KOPT-K1 (cell line): ENCODE measurements around the gene FUOM.
"Not testable (repeated sequence)": the region's sequence is repeated elsewhere in the genome, so short reads cannot be mapped to it uniquely, and the experiment has no call there.

ENCODE experiments used
- H3K27ac ChIP-seq: fragments of 200-600 bp; sonication (generic); 2 replicates; pipeline ENCODE4 v1.5.1; 2016; ENCODE audit warnings: antibody characterized with exemption, mild to moderate bottlenecking, low read depth, low read length; ENCODE audit not compliant: poor library complexity, severe bottlenecking
- H3K36me3 ChIP-seq: fragments of 200-600 bp; sonication (generic); 2 replicates; pipeline ENCODE4 v1.5.1; 2017; ENCODE audit warnings: antibody characterized with exemption, mild to moderate bottlenecking, low read length, moderate library complexity; ENCODE audit not compliant: insufficient read depth
- H3K9me3 ChIP-seq: fragments of 200-600 bp; sonication (generic); 2 replicates; pipeline ENCODE4 v1.5.1; 2017; ENCODE audit warnings: antibody characterized with exemption, low read length, mild to moderate bottlenecking; ENCODE audit not compliant: insufficient read depth, poor library complexity, severe bottlenecking

FUOM gene

DNA sequence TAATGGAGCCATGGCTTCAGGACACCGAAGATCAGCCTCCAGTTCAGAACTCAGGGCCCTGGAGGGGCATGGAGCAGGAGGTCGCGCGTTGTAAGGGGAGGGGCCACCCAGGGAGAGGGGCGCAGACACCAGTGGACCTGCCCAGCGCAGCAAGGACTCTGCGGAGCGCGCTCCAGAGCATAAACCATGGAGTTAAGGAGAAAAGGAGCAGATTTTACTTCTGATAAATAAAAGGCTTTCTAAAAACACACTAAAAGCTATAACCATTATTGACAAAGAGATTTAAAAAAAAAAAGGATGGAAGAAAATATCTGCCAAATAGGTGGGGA lies 31.6 kb downstream of the FUOM start:
- no peak overlapping the region for H3K27ac ChIP-seq
- H3K36me3 ChIP-seq, result no peaks in the 10 kb centered on the region
- H3K9me3 ChIP-seq, result no peaks in the 10 kb centered on the region

DNA sequence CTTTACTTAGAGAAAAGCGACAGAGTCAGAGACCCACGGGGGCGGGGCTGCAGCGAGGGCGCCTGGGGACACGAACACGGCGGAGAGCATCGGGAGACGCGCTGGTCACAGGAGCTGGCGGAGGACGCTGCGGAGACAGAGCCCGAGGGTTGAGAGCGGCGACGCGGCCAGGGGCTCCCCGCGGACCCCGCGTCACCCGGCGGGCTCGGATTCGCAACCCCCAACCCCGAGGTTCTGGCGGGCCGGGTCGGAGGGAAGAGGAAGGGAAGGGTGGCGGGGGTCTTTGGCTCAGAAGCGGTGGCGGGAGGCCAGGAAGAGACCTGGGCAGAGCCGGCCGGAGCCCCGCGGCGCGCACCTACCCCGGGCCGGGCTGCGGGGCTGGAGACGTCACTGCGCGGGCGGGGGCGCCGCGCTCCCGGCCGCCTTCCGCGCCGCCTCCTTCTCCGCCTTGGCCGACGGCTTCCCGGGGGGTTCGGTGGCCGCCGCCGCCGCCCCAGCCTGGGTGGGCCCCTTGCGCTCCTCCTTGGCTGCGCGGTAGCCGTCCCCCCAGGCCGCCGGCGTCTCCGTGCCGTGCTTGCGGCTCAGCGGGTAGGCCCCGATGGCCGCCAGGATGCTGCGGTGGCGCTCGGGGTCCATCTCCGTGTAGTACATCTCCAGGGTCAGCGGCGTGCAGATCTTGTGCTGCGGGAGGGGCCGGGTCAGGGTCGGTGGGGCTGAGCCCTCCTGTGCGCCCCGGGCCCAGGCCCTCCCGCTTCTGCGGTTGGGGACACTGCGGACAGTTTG lies 32.2 kb downstream of the FUOM start:
- Histone ChIP-seq H3K27ac (no peak overlapping the region), H3K9me3 (no peaks in the 10 kb centered on the region), H3K36me3 (no peaks in the 10 kb centered on the region)

DNA sequence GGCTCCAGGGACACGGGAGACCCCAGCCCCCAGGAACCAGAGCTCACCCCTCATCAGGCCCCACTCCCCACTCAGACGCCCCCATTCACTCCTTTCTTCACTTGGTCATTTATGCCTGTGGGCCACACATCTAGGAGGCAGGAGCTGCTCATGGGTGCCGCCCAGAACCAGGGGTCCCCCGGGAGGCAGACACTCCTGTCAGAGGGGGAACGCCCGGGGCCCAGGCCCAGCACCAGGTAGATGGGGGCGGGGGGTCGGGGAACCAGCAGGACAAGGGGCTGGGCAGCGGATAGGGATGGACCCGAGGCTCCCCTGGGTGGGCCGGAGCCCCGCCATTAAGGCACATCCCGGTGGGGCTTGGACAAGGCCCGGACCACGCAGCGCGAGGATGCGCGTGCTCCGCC lies 33.0 kb downstream of the FUOM start:
- Histone ChIP-seq H3K9me3 (no peaks in the 10 kb centered on the region), H3K27ac (no peak overlapping the region), H3K36me3 (no peaks in the 10 kb centered on the region)

DNA sequence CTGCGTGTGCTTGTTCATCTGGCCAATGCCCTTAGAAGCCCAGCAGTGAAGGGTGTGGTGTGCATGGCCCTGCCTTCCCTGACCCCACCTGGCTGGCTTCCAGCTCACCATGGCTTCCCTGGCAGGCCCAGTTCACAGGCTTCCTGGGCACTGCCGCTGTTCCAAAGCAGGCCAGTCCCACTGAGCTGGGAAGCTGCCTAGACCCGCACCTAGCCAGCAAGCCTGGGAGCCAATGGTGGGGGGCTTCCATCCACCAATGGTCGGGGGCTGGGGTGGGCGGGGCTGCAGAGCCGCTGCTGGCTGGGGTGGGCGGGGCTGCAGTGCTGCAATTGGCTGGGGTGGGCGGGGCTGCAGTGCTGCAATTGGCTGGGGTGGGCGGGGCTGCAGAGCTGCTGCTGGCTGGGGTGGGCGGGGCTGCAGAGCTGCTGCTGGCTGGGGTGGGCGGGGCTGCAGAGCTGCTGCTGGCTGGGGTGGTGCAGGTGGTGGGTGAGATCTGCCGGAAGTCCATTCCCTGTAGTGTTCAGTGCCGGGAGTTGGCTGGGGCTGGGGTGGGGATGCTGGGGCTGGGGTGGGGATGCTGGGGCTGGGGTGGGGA lies 33.5 kb downstream of the FUOM start:
- H3K9me3 ChIP-seq, result no peaks in the 10 kb centered on the region
- no peak overlapping the region for H3K27ac ChIP-seq
- no peaks in the 10 kb centered on the region for H3K36me3 ChIP-seq

DNA sequence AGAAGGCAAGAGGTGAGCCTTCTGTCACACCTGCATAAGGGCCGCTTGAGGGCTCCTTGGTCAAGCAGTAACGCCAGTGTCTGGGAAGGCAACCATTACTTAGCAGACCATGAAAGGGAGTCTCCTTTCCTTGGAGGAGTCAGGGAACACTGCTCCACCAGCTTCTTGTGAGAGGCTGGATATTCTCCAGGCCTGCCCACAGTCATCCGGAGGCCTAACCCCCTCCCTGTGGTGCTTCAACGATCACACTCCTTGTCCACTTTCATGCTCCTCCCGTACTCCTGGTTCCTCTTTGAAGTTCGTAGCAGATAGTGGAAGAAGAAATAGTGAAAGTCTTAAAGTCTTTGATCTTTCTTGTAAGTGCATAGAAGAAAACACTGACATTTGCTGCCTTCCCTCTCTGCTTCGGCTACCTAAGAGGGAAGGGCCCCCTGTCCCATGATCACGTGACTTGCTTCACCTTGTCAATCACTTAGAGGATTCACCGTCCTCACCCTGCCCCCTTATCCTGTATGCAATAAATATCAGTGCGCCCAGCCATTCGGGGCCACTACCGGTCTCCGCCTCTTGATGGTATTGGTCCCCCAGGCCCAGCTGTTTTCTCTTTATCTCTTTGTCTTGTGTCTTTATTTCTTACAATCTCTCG lies 35.6 kb downstream of the FUOM start:
- not testable (repeated sequence) for H3K27ac ChIP-seq, H3K36me3 ChIP-seq, H3K9me3 ChIP-seq

DNA sequence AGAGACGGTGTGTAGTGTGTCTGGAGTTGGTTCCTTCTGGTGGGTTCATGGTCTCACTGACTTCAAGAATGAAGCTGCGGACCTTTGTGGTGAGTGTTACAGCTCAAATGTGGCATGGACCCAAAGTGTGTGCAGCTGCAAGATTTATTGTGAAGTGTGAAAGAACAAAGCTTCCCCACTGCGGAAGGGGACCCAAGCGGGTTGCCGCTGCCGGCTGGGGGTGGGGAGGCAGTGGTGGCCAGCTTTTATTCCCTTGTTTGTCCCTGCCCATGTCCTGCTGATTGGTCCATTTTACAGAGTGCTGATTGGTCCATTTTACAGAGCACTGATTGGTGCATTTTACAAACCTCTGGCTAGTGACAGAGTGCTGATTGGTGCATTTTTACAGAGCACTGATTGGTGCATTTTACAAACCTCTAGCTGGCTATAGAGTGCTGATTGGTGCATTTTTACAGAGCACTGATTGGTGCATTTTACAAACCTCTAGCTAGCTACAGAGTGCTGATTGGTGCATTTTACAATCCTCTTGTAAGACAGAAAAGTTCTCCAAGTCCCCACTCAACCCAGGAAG lies 36.9 kb downstream of the FUOM start:
- not testable (repeated sequence) for H3K27ac ChIP-seq, H3K9me3 ChIP-seq, H3K36me3 ChIP-seq

DNA sequence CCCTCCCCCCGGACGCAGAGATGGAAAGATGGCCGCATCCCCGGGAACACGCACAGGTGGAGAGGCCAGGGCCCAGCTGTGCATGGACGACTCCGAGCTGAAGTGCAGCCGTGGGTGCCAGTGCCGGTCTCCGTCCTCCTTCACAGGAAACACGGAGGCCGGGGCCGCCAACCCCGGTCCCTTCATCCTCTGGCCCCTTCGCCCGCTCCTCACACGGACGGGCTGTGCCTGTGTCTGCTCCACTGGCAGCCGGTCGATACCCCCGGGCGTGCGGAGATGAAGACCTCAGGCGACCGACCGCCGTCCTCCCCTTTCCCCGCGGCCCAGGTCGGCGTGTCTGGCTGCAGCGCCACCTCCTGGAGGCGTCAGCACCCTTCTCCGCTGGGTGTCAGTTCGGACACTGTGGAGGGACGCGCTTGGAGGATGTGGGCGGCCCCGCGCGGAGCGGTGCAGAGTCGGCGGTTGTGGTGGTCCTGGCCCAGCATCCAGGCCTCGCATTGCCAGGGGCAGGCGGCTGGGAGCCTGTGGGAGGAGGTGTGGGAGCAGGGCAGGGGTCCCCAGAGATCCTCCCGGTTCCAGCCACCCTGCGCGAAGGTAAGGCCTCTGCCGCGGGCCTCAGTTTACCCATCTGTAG lies 39.2 kb downstream of the FUOM start:
- Histone ChIP-seq H3K9me3 (no peaks in the 10 kb centered on the region), H3K27ac (no peak overlapping the region), H3K36me3 (no peaks in the 10 kb centered on the region)

DNA sequence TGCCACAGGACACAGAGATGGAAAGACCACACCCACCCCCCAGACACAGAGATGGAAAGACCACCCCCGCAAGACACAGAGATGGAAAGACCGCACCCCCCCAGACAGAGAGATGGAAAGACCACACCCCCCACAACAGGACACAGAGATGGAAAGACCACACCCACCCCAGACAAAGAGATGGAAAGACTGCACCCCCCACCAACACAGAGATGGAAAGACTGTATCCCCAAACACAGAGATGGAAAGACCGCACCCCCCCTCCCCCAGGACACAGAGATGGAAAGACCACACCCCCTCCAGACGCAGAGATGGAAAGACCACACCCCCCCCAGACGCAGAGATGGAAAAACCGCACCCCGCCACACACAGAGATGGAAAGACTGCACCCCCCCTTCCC lies 41.1 kb downstream of the FUOM start:
- Histone ChIP-seq H3K9me3 (no peaks in the 10 kb centered on the region), H3K27ac (no peak overlapping the region), H3K36me3 (peaks cover 18% of the 10 kb centered on the region; the same call in 1 of the 2 replicates)

DNA sequence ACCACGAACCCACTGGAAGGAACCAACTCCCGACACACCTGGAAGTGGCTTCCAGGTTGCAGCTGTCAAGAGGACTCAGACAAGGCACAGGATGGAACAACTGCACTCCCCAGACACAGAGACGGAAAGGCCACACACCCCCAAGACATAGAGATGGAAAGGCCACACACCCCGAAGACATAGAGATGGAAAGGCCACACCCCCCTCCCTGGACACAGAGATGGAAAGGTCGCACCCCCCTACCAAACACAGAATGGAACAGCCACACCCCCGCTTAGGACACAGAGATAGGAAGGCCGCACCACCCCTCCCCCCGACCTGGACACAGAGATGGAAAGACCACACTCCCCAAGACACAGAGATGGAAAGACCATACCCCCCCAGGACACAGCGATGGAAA lies 41.6 kb downstream of the FUOM start:
- H3K9me3 ChIP-seq, result no peaks in the 10 kb centered on the region
- peaks cover 23% of the 10 kb centered on the region; the same call in 1 of the 2 replicates for H3K36me3 ChIP-seq
- no peak overlapping the region for H3K27ac ChIP-seq

DNA sequence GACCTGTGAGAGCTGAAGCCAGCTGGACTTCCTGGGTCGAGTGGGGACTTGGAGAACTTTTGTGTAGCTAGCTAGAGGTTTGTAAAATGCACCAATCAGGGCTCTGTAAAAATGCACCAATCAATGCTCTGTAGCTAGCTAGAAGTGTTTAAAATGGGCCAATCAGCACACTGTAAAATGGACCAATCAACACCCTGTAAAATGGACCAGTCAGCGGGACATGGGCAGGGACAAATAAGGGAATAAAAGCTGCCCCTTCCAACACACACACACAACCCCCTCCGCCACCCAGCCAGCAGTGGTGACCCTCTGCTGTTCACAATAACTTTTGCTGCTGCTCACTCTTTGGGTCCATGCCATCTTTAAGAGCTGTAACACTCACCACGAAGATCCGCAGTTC lies 42.0 kb downstream of the FUOM start:
- Histone ChIP-seq H3K27ac (no peak overlapping the region), H3K9me3 (no peaks in the 10 kb centered on the region), H3K36me3 (peaks cover 27% of the 10 kb centered on the region)

DNA sequence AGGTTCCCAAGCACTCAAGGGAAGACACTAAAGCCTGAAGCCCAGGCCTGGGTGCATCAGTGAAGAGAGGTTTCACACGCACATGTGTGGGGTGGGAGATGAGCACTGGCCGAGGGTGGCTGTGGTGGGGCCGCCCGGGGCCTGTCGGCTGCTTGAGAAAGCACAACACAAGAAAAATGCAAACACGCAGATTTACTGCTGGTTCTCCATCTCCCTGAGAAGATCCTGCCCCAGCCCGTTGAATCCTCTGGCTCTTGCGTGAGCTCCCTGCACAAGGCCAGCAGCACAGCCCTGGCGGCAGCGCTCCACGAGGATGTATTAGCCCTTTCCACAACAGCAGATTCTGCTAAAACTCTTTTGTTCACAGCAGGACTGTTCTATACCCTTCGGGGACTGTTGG lies 42.9 kb downstream of the FUOM start:
- Histone ChIP-seq H3K27ac (no peak overlapping the region), H3K9me3 (no peaks in the 10 kb centered on the region)

DNA sequence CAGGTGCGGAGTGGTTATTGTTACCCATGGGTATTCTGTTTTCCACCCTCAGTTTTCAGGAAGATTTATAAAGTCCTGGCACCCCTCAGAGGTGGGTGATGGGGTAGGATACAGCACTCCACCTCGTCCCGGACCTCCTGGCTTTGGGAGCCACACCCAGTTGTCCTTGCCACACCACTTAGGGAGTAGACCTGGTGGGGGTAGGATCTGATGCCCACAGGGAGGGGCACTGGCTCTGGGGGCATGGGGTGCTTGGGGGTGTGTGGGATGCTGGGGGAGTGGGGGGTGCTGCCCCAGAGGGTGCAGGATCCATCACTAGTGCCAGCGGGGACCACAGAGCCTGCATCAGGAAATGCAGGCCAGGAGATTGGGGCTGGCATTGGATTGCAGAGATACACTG lies 44.6 kb downstream of the FUOM start:
- Histone ChIP-seq H3K27ac (no peak overlapping the region), H3K9me3 (no peaks in the 10 kb centered on the region), H3K36me3 (peaks cover 40% of the 10 kb centered on the region)

More for the DNA sequence above, 42.9 kb downstream of the FUOM start:
- peaks cover 36% of the 10 kb centered on the region for H3K36me3 ChIP-seq

DNA sequence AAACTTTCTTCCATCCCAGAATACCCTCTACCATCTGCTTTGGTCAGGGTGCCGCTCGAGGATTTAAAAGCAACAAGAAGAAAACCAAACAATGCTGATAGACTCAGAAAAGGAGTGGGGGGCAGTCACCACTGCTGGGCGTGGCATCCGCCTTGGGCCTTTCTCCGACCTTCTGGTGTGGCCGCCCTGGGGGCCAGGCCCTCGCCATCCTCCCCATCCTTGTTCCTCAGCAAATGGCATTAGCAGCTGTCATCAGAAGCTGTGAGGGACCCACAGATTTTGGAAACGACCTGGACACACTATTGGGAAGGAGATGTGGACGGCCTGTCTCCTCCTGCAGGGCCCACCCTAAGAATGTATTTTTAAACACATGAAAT lies 45.1 kb downstream of the FUOM start:
- H3K27ac ChIP-seq, result no peak overlapping the region

DNA sequence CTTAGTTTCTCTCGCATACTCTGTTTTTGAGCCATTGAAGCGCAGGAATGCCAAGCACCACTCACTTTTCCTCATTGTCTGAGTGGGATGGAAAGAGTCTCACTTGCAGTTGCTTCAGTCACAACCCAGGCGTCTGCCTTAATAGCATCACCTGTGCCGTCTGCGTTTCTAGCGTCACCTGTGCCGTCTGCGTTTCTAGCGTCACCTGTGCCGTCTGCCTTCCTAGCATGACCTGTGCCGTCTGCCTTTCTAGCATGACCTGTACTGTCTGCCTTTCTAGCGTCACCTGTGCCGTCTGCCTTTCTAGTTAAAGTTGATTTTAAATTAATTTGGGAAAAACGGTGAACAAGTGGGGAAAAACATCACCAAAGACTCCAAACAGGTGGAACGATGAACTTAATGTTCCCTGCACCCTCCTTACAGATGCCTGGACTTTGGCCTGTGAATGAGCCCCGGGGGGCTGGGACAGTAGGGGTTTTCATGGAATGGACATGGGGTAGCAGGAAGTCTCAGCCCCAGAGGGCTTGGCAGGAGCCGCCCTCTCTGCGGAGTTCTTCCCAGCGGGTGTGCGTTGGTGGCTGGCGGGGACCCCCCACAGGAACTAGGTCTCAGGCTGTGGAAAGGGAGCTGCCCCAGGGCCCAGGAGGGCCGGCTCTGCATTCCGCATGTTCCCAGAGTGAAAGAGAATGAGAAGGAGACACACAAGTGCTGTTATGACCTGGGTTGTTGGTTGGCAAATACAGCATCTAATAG lies 45.6 kb downstream of the FUOM start:
- no peak overlapping the region for H3K27ac ChIP-seq
- peaks cover 40% of the 10 kb centered on the region for H3K36me3 ChIP-seq

More for the DNA sequence above, 45.1 kb downstream of the FUOM start:
- Histone ChIP-seq H3K9me3 (no peaks in the 10 kb centered on the region), H3K36me3 (peaks cover 40% of the 10 kb centered on the region)

DNA sequence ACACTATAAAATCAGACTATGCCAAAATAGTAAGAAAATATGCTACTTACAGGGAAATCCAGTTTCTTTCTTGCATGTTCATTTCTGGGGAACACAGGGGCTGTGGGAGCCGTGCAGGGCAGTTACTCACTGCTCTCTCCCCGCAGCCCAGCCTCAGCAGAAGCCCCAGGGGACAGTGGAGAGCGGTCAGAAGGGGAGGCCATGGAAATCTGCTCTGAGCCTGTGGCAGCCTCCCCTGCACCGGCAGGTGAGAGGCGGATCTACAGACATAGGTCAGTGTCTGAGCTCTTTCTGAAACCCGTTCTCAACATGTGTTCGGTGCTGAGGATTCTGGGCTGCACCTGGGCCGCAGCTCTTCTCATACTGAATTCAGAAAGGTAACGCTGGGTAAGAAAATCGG lies 46.2 kb downstream of the FUOM start:
- H3K9me3 ChIP-seq, result no peaks in the 10 kb centered on the region
- H3K36me3 ChIP-seq, result peaks cover 40% of the 10 kb centered on the region
- no peak overlapping the region for H3K27ac ChIP-seq

More for the DNA sequence above, 45.6 kb downstream of the FUOM start:
- H3K9me3 ChIP-seq, result no peaks in the 10 kb centered on the region
